IPS DF 4.7 (cell line): ENCODE measurements around the gene EPRS1.
A peak's percentile ranks its signal among the peaks of the same experiment; 100 is the strongest.
"Not testable (repeated sequence)": the region's sequence is repeated elsewhere in the genome, so short reads cannot be mapped to it uniquely, and the experiment has no call there.

Experiments used
- DNase-seq: peaks from one replicate; pipeline ENCODE4 v3.0.0-alpha.2; 2013; ENCODE audit warnings: low spot score; ENCODE audit errors: extremely low read depth

Gene EPRS1

DNA sequence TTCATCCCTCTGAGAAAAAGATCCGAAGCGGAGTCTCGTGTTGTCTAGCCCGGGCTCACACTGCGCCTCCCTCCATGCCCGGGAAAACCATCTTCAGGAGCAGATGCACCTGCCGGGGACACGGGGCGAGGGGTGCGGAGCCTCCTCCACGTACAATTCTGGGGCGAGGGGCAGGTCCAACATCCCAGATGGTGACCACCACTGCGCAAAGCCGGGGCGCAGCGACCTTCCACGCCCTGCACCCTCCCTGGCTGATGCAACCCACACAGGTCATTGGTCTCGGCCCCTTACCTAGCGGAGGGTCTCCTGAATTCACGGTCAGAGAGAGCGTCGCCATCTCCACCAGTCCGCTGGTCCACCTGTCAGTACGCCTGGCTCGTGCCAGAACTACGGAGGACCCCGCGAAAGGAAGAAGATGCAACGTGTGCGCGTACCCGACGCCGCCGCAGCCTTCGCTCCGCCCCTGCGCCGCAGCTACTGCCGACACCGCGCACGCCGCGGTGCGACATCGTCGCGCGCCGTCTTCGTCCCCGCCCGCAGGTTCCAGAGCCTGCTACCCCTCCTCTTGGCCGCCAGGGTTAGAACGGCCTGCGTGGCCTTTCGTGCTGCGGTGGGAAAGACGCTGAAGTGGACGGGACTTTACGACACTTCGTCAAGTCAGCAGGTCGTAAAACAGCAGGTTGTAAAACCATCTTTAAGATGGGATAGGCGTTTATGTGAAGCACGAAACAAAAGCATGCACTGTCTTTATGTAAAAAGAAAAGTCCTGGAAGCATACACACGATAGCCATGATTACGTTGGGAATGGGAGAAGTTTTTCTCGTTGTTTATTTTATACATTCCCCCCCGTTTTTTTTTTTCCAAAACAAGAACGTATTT is at the start of gene EPRS1:
TSS of gene EPRS1 (minus strand) at position 454 of the 879 bp plus-strand sequence. CDS start at position 337, 117 bp downstream.
- DNase-seq = peak; percentile 93

- DNase-seq = no peak
These were observed 48.0 kb upstream of the EPRS1 start, which contains the start of gene IARS2 for GRCh38 chr1:220094016-220094911. TSS of gene IARS2 (plus strand) at chr1:220094132. CDS start at chr1:220094217, 85 bp downstream.

DNA sequence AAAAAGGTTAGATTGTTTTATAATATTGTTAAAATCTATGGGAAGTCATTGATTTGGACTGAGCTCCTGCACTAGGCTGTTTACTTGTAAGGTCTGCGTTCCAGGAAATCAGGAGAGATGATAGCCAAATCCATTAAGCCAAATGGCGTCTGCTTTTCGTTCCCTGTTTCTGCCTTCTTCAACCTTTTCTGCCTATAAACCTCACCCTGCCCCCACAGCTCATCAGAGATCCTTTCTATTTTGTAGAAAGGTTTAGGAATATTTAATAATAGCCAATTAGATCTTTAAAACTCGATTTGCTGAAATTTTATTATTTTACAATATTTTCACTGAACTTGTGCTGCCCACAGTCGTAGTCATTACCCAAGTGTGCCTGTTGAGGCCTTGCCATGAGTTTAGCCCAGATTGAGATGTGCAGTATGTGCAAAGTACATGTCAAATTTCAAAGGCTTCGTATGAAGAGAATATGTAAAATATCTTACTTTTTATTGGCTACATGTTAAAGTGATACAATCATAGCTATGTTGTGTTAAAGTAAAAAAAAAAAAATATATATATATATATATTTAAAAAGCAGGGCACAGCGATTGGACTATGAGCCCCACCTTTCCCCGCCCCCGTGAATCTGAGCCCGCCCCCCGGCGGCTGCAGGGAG is 47.2 kb upstream of the EPRS1 start:
- DNase-seq = no peak

DNA sequence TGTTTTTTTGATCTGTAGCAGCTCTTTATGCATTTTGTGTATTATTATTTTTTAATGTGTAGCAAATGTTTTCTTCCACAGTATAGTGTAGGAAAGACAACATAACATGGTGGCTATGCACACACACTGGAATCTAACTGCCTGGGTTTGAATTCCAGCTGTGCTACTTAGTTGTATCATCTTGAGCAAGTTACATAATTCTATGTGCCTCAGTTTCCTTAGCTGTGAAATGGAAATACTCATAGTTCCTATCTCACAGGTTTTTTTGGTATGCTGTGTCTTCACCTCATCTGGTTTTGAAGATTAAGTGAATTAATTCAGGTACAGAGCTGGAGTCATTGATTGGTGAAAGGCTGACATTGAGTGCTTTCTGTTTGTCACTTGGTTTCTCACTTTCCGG is 46.4 kb upstream of the EPRS1 start:
- no peak for DNase-seq

DNA sequence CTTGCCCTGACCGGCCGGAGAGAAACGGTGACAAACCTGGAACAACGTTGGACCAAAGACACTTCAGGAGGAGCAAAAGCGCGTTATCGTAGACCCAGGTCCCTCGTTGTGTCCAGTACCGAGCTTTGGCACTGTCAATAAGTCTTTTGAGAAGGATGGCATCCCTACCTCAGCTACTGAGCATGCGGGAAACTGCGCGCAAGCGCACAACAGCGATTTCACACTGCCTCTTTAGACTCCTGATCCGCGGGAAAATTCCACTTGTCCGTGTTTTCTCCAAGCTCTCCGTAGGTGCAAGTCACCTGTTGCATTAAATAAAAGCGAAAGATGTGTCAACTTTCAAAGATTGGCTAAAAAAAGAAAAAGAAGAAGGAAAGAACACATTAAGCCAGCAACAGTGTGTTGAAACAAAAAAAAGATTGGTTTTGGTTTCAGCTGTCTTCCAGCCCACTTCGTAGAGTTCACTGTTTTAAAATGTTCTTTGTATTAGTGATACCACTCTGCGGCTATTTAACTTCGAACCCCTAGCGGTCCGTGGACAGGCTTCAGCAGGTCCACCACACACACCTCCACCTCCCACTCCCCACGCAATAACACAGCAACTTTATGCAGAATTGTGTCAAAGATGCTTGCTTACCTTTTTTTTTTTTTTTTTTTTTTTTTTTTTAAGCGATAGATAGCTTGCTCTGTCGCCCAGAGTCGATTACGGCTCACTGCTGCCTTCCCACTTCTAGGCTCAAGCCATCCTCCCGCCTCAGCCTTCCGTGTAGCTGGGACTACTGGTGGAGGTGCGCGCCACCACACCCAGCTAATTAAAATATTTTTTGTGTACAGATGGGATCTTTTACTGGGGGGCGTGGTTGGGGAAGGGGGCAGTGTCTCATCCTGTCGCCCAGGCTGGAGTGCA is 43.6 kb upstream of the EPRS1 start, which contains the start of gene BPNT1:
TSS of gene BPNT1 (minus strand) at position 139 of the 907 bp plus-strand sequence. CDS start 9,942 bp downstream, outside the sequence.
- DNase-seq = peak; percentile 92

- not testable (repeated sequence) for DNase-seq
These were observed 40.0 kb upstream of the EPRS1 start for GRCh38 chr1:220086261-220086686.

DNA sequence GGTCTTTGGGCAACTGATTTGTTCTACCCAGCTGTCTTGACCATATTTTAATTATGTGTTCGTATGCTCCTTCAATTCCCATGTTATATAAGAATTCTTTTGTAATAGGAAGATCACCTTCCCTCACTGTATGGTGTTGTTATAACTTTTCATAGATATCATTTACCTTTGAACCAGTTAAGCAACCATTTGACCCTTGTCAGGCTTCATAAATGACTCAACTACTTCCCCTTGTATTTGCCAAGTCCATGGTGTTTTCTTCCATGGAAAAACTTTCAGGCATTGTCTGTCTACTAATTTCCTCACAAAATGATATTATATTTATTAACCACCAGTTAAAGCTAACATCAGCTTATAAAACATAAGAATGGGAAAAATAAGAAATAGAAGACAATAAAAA is 38.2 kb upstream of the EPRS1 start:
- no peak for DNase-seq

- DNase-seq = no peak
These were observed 31.6 kb upstream of the EPRS1 start for GRCh38 chr1:220077887-220078286.

- DNase-seq = no peak
These were observed 30.8 kb upstream of the EPRS1 start for GRCh38 chr1:220076861-220077762.

DNA sequence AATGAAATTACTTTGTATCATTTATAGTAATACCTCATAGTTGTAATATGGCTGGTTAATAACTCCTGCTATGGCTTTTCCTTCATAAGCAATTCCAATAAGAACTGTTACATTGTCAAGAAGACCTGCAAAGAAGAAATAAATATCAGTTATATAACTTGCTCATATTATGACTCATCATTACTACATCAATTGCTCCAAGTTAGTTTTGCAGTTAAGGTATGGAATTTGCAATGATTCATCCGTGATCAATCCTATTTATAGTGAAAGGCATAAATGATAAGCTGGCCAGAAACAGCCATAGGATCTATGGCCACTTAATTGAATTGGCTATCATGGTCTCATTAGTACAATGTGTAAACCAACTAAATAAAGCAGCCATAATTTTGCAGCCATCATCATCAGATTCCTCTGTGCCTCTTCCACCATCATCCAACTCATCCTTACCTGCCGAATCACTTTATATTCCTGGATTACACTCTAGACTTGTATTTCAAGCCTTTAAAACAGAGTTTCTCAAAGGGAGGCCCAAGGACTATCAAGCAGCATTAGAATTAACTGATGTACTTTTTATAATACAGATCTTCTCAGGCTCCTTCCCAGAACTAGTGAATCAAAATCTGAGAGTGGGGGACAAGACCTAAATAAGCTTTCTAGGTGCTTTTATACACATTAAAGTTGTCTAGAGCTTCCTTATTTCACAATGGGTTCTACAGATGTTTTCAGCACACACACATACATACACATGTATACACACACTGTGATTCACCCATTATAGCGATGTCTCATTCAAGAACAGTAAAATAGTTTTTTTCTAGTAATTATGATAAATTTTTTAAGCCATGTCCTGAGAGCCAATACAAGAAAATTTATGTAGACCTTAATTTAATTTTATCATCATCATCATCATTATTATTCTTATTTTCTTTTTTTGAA is 21.2 kb upstream of the EPRS1 start:
- DNase-seq = no peak

DNA sequence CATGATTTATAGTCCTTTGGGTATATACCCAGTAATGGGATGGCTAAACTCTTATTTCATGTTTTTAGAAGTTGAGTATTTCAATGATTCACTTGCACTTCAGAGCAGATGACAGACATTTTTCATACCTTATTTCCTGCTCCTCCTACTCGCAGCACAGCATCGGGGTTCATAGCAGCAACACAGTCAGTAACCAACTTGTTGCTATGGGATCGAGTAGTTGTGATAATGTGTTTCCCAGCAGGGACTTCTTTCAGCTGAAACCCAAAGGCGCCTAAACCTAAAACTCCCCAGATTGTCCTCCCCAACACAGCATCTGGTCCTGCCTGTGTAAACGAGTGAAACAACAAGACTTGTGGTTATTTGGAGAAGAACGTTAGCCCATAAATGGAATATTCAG is 16.3 kb upstream of the EPRS1 start:
- no peak for DNase-seq

- DNase-seq = no peak
These were observed 14.6 kb upstream of the EPRS1 start for GRCh38 chr1:220060876-220061275.

DNA sequence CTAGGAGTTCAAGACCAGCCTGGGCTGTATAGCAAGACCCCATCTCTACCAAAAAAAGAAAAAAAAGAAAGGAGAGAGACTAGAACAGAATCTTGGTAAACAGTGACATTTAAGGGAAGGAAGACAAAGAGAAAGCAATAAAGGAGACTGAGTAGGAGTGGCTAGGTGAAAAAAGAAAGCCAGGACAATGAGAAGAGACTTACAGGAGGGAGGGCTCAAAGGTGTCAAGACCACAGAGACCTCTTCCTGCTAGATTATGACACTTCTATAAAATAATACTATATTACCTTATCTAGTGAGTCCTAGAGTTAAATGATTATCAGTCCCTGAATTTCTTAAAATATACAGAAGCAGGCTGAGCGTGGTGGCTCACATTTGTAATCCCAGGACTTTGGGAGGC is 10.1 kb upstream of the EPRS1 start:
- DNase-seq = no peak

DNA sequence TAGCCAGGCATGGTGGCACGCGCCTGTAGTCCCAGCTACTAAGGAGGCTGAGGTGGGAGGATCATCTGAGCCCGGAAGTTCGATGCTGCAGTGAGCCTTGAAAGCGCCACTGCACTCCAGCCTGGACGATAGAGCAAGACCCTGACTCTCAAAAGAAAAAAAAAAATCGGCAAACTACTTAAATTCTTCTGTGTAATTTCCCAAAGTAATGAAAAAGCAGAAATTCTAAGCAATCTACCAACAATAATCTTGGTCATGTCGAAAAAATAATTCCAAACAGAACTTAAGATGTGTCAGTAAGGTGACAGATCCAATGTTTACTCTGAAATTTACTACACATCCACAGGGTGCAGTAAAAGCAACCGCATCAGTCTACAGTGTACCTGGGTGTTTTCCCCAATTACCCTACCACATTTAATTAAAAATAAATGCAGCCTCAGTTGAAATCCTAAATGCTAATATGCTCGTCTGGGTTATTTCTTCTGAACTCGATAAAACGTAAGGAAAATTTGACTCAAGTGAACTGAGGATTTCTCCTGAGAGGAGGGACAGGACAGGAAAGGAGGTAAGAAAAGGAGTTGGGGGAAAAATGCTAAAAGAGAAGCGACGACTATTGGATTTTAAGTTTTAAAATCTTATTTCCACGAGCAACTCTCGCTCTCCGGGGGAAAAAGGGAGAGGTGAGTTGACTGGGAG is 801 bp downstream of the EPRS1 start:
- no peak for DNase-seq

GRCh38 chr1:220044678-220045355 is 1.5 kb downstream of the EPRS1 start:
- no peak for DNase-seq

- DNase-seq = no peak
These were observed 2.7 kb downstream of the EPRS1 start for GRCh38 chr1:220043646-220044045.

- DNase-seq = no peak
These were observed 6.2 kb downstream of the EPRS1 start for GRCh38 chr1:220040028-220040596.
